ENCODE data around the gene SUN3. TPM values are rescaled to one million over a fixed set of nuclear protein-coding genes. Genes with fewer than 3 reads are reported as not detected.

Gene SUN3, protein sequence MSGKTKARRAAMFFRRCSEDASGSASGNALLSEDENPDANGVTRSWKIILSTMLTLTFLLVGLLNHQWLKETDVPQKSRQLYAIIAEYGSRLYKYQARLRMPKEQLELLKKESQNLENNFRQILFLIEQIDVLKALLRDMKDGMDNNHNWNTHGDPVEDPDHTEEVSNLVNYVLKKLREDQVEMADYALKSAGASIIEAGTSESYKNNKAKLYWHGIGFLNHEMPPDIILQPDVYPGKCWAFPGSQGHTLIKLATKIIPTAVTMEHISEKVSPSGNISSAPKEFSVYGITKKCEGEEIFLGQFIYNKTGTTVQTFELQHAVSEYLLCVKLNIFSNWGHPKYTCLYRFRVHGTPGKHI
- not detected in 2 replicates for total RNA-seq (ENCODE audit: low replicate concordance)

DNA sequence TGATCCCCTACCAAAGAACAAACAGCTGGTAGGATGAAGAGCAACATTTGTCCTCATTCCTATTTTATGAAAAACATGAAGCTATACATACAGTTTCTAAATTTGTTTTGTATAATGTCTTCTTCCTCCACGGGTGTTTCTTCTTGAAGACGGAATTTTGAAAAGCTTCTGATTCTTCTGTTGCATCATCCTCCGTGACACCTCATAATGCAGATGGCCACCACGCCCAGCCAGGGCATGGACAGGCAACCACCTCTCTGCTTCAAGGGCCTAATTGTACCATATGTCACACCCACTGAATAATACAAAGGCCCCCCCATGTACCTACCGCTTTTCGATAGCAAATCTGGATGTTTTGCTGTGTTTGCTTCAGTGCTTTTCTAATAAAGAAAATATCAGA is at the start of gene SUN3:
Gene SUN3, minus strand, starts transcription at position 170 of the 400 bp plus-strand sequence. Its CDS starts 169 bp downstream, at position 1.
- H3K4me3 ChIP-seq (ENCODE audit: low read depth, low read length) = no peak within 1 kb of the TSS
- TF ChIP-seq, protein P1, sequence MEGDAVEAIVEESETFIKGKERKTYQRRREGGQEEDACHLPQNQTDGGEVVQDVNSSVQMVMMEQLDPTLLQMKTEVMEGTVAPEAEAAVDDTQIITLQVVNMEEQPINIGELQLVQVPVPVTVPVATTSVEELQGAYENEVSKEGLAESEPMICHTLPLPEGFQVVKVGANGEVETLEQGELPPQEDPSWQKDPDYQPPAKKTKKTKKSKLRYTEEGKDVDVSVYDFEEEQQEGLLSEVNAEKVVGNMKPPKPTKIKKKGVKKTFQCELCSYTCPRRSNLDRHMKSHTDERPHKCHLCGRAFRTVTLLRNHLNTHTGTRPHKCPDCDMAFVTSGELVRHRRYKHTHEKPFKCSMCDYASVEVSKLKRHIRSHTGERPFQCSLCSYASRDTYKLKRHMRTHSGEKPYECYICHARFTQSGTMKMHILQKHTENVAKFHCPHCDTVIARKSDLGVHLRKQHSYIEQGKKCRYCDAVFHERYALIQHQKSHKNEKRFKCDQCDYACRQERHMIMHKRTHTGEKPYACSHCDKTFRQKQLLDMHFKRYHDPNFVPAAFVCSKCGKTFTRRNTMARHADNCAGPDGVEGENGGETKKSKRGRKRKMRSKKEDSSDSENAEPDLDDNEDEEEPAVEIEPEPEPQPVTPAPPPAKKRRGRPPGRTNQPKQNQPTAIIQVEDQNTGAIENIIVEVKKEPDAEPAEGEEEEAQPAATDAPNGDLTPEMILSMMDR (IDR thresholded peaks at IDR 0.05; ENCODE audit: insufficient read depth, low read length) = no peak
- DNase-seq (ENCODE audit: low read depth) = no peak

DNA sequence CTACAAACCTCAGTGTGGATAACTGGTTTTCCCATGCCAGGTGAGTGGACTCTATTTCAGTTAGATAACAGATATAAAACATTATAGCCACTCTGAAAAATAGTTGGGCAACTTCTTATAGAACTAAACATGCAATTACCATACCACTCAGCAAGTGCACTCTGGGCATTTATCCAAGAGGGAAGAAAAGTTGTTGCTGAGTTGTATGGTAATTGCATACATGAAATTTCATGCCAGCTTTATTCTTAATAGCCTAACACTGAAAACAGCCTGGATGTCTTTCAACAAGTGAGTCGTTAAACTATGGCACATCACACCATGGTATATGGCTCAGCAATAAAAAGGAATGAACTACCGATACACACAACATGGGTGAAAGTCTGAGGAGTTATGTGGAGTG is 49.6 kb upstream of the SUN3 start:
- H3K4me3 ChIP-seq (ENCODE audit: low read depth, low read length) = no peak overlapping the region
- TF ChIP-seq, protein P1 (IDR thresholded peaks at IDR 0.05; ENCODE audit: insufficient read depth, low read length) = no peak
- no peak for DNase-seq (ENCODE audit: low read depth)

DNA sequence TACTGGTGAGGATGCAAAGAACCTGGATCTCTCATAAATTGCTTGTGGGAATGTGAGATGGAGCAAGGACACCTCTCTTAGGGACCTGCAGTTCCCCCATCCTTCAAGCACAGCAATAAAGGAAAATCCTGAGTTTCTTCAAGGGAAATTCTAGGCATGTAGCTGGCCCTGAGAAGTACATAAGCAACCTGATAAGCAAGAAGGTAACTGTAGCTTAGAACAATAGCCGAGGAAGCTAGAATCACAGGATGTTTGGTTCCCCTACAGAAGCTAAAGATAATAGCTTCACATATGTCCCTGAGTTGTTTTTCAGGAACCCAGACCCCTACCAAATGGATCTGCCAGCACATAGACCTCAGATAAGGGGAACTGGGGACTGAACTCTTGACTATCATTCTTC is 48.5 kb upstream of the SUN3 start:
- no peak for DNase-seq (ENCODE audit: low read depth)
- TF ChIP-seq, protein P1 (IDR thresholded peaks at IDR 0.05; ENCODE audit: insufficient read depth, low read length) = no peak
- no peak overlapping the region for H3K4me3 ChIP-seq (ENCODE audit: low read depth, low read length)

DNA sequence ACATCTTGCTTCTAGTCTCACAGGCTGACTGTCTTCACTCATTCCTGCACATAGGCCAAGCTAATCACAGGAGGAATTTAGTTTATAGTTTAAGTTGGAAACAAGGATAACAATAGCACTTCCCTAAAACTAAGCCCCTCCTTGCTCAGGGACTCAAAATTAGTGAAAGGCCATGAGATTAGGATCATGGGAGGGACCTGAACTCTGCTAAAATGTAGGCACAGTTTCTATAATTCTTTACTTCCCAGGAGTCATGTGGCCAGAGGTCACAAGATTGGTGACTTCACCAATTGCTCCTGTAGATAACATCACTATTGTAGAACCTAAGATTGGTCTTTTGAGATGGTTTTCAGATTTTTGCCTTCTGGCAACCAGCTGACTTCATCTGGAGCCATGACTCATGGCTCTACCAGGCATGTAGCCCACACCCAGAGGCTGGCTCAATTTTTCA is 45.3 kb upstream of the SUN3 start:
- H3K4me3 ChIP-seq (ENCODE audit: low read depth, low read length) = no peak overlapping the region
- TF ChIP-seq, protein P1 (IDR thresholded peaks at IDR 0.05; ENCODE audit: insufficient read depth, low read length) = no peak
- DNase-seq (ENCODE audit: low read depth) = peak; percentile 65

DNA sequence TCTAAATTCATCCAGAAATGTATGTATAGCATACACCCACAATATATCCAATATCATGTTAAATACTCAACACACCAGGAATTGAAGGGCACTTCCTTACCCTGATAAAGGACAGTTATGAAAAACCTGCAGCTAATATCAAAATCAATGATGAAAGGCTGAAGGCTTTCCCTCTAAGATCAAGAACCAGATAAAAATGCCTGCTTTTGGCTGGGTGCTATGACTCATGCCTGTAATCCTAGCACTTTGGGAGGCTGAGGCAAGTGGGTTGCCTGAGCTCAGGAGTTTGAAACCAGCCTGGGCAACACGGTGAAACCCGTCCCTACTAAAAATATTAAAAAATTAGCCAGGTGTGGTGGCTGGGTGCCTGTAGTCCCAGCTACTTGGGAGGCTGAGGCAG is 38.6 kb upstream of the SUN3 start:
- H3K4me3 ChIP-seq (ENCODE audit: low read depth, low read length) = no peak overlapping the region
- DNase-seq (ENCODE audit: low read depth) = no peak
- TF ChIP-seq, protein P1 (IDR thresholded peaks at IDR 0.05; ENCODE audit: insufficient read depth, low read length) = no peak

DNA sequence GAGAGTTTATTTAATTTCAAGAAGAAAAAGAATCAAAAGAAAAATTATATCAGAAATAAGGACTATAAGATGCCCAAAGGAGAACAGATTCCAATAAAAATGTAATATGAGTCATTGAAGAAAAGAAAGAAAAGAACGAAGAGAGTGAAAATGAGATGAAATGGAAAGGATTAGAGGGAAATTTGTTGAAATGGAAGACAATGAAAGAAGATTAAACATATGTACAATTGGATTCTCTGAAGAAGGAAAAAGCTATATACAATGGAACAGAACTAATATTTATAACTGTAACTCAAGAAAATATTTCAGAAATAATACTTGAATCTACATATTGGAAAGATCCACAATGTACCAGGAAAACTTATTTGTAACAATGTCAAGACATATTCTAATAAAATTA is 35.1 kb upstream of the SUN3 start:
- TF ChIP-seq, protein P1 (IDR thresholded peaks at IDR 0.05; ENCODE audit: insufficient read depth, low read length) = no peak
- no peak for DNase-seq (ENCODE audit: low read depth)
- no peak overlapping the region for H3K4me3 ChIP-seq (ENCODE audit: low read depth, low read length)
